Adrenal gland (tissue), 5 donors: ENCODE measurements around the gene DOK6.

Experiments used
- POLR2A ChIP-seq, 2 donors: fragments of 450-650 bp; IDR thresholded peaks; one replicate each; pipeline ENCODE4 v1.6.1; 2017; ENCODE audit warnings: antibody characterized with exemption in 2 of 2, mild to moderate bottlenecking in 2 of 2, moderate library complexity in 1 of 2
- TF ChIP-seq, protein P1 (sequence below), 6 experiments: fragments of 450-650 bp in 4 of 6; fragments of 200-600 bp in 2 of 6; sonication (generic) in 1 of 6; IDR thresholded peaks; 1 replicate in 5 of 6; 2 replicates in 1 of 6; pipeline versions ENCODE4 v1.5.1 to v1.8.0; 2016 to 2021; ENCODE audit warnings: antibody characterized with exemption in 6 of 6, mild to moderate bottlenecking in 2 of 6, moderate library complexity in 1 of 6
- donor health status: DM: no; HTN: no; CAD: no.

DNA sequence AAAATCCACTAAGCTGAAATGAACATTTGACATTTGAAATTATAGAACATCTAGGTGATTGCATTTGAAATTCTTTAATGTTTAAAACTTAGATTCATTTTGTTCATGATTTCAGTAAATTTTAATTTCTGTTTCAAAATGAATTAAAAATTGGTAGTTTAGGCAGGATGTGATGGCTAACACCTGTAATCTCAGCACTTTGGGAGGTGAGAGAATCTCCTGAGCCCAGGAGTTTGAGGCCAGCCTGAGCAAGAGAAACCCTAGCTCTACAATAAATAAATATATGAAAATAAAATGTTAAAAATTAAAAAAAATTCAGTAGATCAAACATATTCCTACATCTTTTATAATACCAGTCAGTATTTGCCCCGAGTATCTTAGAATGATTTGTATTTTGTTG, 330.0 kb downstream of the DOK6 start:
- TF ChIP-seq POLR2A (IDR thresholded peaks at IDR 0.05) = no peak
- TF ChIP-seq, protein P1, sequence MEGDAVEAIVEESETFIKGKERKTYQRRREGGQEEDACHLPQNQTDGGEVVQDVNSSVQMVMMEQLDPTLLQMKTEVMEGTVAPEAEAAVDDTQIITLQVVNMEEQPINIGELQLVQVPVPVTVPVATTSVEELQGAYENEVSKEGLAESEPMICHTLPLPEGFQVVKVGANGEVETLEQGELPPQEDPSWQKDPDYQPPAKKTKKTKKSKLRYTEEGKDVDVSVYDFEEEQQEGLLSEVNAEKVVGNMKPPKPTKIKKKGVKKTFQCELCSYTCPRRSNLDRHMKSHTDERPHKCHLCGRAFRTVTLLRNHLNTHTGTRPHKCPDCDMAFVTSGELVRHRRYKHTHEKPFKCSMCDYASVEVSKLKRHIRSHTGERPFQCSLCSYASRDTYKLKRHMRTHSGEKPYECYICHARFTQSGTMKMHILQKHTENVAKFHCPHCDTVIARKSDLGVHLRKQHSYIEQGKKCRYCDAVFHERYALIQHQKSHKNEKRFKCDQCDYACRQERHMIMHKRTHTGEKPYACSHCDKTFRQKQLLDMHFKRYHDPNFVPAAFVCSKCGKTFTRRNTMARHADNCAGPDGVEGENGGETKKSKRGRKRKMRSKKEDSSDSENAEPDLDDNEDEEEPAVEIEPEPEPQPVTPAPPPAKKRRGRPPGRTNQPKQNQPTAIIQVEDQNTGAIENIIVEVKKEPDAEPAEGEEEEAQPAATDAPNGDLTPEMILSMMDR (IDR thresholded peaks at IDR 0.05) = no peak
